GM21717 (cell line): ENCODE data around the gene SEPTIN10.
"Not testable (repeated sequence)": the region's sequence is repeated elsewhere in the genome, so short reads cannot be mapped to it uniquely, and the experiment has no call there.

Source experiments
- ATAC-seq: cut with Tn5 transposase; IDR thresholded peaks from one replicate; pipeline ENCODE4 v1.9.1; 2021; ENCODE audit warnings: mild to moderate bottlenecking, moderate library complexity; ENCODE audit not compliant: unreplicated experiment

SEPTIN10 gene

DNA sequence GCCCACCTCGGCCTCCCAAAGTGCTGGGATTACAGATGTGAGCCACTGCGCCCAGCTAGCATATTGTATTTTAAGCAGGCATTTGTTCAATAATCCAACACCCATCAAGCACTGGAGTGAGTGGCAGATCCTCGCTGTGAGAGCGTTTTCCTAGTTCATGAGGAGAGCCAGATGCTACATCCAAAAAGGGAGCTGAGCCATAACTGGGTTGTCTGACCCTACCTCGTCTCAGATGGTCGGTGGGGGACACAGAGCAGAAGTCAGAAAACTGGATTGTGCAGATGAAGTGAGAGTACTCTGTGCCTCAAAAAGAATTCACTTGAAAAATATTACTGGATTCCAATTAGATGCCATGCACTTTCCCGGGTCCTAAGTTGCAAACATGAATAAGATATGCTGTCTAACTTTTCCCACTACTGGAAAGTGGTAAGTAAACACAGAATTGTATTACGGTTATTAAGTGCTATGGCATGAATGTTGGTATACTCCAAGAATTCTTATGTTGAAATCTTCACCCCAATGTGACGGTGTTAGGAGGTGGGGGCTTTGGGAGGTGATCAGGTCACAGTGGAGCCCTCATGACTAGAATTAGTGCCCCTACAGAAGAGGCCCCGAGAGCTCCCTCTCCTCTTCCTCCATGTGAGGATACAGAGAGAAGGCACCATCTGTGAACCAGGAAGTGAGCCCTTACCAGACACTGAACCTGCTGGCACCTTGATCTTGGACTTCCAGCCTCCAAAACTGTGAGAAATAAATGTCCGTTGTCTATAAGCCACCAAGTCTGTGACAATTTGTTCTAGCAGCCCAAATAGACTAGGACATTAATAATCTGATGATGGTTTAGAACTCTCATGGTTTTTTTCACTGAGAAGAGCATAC lies 21.9 kb upstream of the SEPTIN10 start:
- no peak for ATAC-seq

DNA sequence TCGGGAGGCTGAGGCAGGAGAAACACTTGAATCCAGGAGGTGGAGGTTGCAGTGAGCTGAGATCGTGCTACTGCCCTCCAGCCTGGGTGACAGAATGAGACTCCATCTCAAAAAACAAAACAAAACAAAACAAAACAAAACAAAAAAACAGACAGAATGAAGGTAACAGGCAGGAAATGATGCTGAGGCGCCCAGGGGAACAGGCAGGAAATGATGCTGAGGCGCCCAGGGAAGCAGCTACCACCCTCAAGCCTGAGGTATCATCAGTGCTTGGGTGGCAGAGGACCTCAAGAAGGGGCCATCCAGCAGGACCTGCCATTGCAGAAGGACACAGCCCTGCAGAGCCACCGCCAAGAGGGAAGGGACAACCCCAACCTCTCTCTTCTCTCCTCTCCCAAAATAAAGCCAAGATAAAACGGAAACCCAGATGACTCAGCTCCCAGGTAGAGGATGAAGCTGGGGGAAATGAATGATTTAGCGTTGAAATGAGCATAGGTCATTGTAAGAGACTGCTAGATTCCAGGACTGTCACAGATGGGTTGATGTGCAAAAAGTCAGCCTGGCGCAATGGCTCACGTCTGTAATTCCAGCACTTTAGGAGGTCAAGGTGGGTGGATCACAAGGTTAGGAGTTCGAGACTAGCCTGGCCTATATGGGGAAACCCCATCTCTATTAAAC lies 19.7 kb upstream of the SEPTIN10 start:
- ATAC-seq = no peak

DNA sequence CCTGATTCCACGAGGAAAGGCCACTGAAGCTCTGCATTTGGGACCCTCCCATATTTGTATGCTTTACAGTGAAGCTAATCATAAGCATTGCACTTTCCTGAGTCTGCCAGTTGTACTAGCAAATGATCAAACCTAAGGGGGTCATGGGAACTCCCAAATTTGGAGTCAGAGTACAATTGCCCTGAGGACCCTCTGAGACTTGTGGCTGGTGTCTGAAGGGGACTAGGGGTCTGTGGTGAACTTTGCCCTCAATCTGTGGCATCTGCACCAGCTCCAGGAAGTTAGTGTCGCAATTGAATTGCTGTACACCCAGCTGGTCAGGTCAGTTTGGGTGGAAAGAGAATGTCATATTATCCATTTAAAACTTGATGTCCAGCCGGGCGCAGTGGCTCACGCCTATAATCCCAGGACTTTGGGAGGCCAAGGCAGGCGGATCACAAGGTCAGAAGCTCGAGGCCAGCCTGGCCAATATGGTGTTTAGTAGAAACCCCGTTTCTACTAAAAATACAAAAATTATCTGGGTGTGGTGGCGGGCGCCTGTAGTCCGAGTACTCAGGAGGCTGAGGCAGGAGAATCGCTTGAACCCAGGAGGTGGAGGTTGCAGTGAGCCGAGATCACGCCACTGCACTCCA lies 18.5 kb upstream of the SEPTIN10 start:
- ATAC-seq = no peak

DNA sequence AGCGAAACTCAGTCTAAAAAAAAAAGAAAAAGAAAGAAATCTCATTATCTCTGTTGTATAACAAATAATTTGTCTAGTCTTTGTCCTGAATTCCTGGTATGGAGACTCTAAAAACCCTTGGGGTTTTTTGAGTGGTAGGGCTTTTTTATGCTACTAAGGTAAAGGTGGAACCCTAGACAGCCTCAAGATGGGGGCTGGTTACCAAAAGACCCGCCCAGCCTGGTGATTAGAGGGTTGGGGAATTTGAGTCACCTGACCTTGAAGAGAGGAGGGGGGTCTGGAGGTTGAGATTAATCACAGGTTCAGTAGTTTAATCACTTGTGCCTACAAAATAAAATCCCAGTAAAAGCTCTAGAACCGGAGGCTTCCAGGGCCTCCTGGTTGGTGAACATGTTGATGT lies 18.0 kb upstream of the SEPTIN10 start:
- no peak for ATAC-seq

DNA sequence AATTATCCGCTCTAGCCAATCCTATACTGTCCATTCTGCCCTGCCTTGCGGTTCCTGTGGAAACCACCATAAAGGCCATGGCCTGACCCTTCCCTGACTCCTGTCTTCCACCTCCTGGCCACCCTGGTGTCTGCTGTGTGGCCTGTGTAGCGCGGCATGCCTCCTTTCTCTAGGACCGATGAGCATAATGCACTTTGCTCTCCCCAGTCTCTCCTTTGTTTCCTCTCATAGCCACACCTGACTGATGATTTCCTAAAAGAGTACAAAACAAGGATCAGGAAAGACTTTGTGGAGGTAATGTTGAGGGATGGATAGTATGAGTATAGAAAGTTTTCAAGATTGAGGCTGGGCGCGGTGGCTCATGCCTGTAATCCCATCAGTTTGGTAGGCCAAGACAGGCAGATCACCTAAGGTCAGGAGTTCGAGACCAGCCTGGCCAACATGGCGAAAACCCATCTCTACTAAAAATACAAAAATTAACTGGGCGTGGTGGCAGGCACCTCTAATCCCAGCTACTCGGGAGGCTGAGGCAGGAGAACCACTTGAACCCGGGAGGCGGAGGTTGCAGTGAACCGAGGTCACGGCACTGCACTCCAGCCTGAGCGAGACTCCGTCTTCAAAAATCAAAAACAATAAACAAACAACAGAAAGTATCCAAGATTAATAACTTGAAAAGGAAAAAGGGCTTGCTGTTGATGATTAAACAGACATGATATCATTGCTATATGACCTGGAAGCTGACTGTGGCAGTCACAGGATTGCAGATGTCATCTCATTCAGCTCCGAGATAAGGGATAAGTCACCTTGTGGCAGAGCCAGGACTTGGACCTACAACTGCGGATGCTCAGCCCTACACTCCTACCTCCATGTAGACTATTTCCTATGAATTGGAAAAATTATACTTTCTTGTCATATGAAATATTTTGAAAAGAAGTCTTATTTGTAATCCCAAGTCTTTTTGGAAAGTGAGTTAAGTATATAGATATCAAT lies 17.0 kb upstream of the SEPTIN10 start:
- ATAC-seq = no peak

DNA sequence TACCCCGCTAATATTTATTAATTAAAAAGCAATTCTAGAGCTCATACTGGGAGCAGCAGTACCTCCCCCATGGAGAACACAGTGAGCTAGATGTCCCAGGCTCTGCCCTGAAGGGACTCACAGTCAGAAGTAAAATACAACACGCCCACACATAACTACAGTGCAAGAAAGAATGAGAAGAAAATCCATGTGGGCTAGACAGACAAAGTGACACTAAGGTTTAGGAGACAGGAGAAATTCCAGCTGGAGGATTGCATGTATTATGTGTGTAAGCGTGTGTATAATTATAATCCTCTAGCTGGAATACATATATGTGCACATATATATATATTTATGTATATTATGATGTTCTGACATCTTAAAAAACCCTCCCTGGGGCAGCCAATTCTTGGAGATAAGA lies 16.1 kb upstream of the SEPTIN10 start:
- ATAC-seq = no peak

DNA sequence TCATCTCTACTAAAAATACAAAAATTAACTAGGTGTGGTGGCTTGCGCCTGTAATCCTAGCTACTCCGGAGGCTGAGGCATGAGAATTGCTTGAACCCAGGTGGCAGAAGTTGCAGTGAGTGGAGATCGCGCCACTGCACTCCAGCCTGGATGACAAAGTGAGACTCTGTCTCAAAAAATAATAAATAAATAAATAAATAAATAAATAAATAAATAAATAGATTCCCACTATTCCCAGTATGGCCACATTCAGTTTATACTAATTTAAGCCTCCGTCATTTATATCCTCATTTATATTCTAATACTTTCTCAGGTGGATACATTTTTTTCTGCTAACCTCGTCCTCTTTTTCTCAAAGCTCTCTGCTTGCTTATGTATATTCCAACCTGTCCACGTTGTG lies 14.6 kb upstream of the SEPTIN10 start:
- not testable (repeated sequence) for ATAC-seq

DNA sequence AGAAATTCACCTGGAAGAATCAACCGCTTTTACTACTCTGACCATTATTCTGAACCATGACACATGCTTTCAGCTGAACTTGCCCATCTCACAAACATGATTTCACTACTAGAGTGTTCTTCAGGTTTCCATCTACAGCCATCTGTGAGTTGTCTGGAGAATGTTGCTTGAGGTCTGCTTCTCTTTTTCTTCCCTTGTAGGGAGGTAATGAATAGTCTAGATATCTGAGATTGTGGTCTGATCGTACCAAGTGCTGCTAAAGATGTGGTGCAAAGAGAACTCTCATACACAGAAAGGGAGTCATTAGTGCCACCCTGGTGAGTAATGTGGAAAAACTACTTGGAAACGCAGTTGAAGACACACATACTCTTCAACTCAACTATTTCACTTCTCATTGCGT lies 10.6 kb upstream of the SEPTIN10 start:
- no peak for ATAC-seq

DNA sequence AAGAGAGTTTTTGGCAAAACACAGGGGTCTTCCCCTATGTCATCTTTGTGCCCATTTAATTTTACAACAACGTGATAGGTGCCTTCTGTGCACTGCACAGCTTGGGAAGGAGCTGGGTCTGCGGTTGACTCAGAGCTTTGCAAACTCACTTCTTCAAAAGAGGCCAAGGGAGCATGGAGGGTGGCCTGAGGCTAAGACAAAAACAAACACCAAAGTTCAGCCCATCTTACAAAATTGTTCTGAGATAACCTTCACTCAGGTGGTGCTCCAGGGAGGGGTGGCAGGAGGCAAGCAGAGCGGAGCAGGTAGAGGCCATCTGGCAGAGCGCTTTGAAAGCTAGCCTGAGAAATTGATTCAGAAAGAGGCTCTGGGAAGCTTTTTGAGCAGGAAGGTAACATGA lies 10.2 kb upstream of the SEPTIN10 start:
- ATAC-seq = no peak

DNA sequence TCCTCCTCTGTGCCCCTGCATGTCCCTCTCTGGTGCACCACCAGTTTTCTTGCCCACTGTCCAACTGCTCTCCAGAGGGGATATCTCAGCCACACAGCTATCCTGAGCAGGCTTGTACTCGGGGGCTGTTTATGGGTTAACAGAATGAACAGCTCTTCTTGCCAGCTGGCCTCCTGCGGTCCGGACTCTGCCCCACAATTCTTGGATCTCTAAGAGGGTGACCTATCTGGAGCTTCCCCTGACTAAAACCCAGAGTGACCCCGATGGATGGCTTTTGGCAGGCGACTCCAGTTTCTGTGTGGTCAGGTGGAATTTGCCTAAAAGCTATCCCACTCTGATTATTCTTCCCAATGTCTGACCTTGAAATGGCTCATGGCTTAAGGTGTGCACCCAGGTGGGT lies 9.5 kb upstream of the SEPTIN10 start:
- ATAC-seq = no peak

DNA sequence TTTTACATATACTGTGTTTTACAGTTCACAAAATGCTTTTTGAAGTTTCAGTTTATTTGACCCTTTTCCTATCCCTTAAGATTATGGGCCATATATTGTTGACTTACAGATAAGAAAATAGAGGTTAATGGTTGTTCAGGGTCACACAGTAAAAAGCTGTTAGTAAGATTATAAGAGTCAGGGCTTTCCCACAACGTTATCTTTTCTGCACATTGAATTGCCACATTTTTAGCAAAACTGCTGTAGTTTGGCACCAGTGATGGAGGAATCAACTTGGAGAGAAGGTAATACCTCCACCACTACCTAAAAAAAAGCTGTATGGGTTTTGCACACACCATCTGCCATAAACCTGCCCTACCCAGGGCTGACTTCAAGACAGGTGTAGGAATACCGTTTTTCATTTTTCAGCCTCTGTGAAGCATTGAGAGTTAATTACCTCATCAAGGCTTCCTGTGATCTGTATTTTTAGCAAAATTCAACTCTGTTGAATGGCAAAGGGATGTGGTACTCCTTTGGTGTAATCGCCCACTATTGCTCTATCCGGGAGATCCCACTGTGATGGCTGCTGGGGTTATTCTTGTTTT lies 5.4 kb upstream of the SEPTIN10 start:
- no peak for ATAC-seq

DNA sequence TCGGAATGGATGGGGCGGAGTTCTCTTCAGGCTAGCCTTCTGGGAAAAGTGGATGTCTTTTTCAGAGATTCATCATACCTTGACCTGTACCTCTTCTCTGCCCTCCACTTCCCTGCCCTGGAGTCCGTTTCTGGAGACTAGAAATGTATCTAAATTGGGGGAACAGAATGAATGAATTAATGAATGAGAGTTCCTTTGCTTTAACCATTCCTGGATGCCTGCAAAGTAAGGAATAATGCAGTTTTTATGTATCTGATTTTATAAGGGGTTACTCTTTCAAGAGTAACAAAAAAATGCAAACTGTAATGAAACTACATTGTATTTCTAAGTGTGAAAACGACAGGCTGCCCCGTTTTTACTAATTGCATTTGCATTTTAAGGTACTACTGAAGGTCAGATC lies 2.4 kb upstream of the SEPTIN10 start:
- ATAC-seq = no peak

DNA sequence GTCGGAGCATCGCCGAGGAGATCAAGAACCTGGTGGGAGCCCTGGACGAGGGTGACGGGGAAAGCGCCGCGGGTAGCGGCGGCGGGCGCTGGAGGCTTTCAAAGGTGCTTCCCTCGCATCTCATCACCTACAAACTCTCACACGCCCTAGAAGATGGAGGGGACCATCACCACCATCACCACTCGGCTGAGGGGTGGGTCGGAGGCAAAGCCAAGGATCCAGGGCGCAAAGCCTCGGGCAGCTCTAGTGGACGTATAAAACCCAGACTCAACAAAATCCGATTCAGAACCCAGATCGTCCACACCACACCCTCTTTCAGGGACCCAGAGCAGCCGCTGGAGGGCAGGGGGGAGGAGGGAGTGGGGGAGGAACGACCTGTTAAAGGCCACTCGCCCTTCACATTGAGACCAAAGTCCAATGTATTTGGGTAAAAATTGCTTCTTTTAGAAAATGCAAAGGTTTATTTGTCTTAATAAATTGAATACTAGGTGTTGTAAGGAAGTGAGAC lies 1.9 kb upstream of the SEPTIN10 start:
- no peak for ATAC-seq

DNA sequence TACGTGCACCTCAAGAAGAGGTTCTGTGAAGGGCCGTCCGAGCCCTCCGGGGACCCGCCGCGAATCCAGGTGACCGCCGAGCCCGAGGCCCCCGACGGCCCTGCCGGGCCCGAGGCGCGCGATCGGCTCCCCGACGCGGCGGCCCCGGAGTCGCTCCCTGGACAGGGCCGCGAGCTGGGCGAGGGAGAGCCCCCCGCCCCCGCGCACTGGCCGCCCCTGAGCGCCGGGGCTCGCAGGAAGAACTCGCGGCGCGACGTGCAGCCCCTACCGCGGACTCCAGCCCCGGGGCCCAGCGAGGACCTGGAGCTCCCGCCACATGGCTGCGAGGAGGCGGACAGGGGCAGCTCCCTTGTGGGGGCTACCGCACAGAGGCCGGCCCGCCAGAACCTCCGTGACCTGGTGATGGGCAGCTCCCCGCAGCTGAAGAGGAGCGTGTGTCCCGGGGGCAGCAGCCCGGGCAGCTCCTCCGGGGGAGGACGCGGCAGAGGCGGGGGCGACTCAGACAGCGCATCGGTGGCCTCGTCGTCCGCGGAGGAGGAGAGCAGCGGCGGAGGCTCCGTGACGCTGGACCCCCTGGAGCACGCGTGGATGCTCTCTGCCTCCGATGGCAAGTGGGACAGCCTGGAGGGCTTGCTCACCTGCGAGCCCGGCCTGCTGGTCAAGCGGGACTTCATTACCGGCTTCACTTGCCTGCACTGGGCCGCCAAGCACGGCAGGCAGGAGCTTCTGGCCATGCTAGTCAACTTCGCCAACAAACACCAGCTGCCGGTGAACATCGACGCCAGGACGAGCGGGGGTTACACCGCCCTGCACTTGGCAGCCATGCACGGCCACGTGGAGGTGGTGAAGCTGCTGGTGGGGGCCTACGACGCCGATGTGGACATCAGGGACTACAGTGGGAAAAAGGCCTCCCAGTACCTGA lies 1.2 kb upstream of the SEPTIN10 start:
- no peak for ATAC-seq

DNA sequence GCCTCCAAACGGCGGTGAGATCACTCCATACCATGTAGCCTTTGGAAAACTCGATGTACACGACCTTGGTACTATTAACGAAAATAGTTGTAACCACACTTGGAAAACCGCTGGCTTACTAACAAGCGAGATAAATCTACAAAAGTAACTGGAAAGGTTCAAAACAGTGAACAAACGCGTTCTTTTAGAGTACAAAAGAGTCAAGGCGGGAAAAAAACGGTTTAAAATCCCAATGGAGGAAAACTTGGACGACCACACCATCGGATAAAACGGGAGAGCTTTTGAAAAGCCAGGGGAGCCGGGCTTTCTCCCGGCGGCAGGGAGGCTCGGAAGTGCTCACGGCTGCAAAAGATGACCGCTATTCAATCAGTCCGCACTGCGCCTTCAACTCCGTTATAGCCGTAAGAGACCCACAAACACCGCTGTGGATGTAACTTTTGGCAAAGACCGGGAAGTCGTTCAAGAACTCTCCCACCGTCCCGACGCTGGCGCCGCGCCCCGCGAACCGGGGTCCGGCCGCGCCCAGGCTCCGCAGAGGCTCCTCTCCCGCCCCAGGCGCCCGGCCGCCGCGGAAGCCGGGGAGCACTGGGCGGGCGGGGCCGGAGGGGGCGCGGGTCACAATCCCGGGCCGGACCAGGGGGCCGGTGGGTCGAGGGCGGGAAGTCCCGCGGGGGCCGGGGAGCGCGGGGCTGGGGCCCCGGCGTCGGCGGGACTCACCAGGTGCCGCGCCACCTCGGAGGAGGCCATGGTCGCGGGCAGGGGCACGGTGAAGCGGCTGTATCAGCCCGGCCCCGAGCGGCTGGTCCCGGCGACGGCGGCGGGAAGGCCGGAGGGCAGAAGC lies 465 bp downstream of the SEPTIN10 start:
- peak; percentile 34 for ATAC-seq

DNA sequence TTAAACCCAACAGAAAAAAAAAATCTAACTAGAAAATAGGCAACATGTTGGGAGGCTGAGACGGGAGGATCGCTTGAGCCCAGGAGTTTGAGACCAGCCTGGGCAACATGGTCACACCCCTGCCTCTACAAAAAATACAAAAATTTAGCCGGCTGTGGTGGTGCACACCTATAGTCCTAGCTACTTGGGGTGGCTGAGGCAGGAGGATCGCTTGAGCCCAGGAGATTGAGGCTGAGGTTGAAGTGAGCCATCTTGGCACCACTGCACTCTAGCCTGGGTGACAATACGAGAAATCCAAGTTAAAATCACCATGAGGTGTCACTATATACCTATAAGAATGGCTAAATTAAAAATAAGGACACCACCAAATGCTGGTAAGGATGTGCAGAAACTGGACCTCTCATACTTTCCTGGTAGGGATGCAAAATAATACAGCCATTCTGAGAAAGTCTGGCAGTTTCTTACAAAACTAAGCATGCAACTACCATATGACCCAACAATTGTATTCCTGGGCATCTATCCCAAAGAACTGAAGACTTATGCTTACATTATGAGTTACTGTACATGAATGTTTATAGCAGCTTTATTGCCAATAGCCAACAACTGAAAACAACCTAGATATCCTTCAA lies 2.2 kb downstream of the SEPTIN10 start:
- no peak for ATAC-seq

DNA sequence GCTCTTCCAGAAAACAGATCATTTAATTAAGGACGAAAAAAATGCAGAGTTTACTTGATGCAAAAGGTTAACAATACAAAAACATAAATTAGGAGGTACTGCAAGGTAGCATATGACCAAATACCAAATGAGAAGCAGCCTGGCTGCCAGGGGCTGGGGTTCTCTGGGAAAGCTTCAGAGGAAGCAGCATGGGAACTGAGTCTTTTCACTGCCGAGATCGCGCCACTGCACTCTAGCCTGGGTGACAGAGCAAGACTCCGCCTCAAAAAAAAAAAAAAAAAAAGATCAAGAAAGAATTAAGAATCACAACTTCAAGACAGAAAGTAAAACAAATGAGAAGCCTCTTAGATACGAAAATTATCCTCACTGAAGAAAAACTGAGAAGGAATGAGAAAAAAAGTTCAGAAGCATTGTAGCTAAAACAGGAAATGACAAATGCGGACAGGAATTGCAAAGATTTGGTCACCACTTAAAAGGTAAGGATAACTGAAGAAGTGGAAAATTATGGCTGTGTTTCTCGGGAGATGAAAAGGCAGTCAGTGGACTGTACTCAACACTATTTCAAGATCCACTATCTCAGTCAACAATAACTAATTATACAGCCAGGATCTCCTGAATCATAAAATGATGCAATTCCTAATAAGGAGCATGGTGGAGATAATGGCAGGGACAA lies 4.3 kb downstream of the SEPTIN10 start:
- ATAC-seq = no peak
